Measurements from ENCODE around the gene CD52.
A peak's percentile ranks its signal among the peaks of the same experiment; 100 is the strongest.

CD52 gene

GRCh38 chr1:26360807-26361604, 43.2 kb downstream of the CD52 start:
- no peak for FAIRE-seq
- no peak for TF ChIP-seq CTCF (IDR thresholded peaks at IDR 0.05; ENCODE audit: insufficient read depth, missing control alignments)
- no peak for DNase-seq (ENCODE audit: insufficient read length, low spot score)

DNA sequence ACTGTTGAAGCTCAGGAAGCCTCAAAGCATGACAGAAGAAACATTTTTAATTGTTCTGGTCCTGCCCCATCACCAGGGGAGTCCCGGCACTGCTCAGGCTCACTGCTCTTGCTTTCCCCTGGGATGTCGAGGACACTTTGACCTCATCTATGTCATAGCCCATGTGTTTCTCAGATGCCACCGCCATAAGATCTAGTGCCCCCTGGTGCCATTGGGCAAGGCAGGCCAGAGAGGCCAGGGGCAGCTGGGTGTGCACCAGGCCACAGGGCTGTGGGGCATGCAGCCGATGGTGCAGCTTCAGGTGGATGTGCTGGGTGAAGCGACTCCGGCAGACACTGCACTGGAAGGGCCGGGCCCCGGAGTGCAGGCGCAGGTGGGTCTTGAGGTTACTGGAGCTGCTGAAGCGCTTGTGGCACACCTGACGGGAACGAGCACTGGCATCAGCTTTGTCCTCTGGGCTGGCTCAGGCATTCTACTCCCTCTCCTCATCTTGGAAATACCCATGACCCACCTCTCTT, 43.9 kb downstream of the CD52 start:
- DNase-seq (ENCODE audit: insufficient read length, low spot score) (no peak), FAIRE-seq (no peak)
- no peak for TF ChIP-seq CTCF (IDR thresholded peaks at IDR 0.05; ENCODE audit: insufficient read depth, missing control alignments)

DNA sequence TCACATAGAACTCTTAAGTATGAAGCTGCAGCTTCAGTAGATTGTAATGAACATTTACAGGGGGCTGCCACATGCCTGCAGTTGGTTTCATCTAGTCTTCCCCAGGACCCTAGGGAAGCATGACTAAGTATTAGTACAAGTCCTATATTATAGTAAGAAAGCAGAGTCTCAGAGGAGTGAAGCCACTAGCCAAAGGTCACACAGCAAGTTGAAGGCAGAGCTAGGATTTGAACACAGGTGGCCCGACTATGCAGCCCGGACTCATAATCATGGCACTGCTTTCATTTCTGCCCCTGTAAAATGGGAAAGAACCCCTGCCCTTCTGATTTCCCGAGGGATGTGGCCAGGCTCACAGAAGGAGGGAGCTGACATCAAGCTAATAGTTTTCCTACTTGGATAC, 44.6 kb downstream of the CD52 start:
- FAIRE-seq (no peak), DNase-seq (ENCODE audit: insufficient read length, low spot score) (no peak)
- no peak for TF ChIP-seq CTCF (IDR thresholded peaks at IDR 0.05; ENCODE audit: insufficient read depth, missing control alignments)

DNA sequence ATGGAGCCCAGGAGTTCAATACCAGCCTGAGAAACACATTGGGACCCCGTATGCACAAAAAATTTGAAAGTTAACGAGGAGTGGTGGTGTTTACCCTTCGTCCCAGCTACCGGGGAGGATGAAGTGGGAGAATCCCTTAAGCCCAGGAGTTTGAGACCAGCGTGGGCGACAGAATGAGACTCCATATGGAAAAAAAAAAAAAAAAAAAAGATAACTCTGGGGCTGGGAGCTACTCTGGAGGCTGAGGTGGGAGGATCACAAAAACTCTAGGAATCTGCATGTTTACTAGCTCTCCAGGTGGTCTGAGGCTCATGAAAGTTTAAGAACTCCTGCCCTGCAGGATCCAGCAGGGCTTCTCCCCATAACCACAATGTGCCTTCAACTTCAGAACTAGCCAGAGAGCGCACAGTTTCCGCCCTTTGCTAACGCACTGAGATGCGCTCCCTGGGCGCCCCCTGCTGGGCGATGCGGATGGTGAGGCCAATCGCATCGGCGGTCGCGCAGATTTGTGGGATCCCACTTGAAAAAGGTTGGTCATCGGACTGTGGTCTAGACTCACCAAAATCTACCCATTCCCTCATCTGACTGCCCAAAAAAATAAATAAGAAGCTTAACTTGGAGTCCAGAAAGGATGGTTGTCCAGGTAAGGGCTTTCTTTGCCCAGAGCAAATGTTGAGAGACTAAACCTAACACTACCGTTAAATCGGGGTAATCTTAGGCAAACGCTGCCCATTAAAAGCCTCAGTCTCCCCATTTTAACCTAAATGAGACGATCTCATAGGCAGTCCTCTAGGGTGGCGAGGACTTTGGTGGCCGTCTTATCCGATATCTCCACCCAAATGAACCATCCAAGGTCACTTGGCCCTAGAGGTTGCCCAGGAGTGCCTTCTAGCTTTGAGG, 46.0 kb downstream of the CD52 start:
- TF ChIP-seq CTCF (IDR thresholded peaks at IDR 0.05; ENCODE audit: insufficient read depth, missing control alignments) = peak; percentile 86
- DNase-seq (ENCODE audit: insufficient read length, low spot score) = peak; percentile 50
- FAIRE-seq = no peak

- no peak for TF ChIP-seq CTCF (IDR thresholded peaks at IDR 0.05; ENCODE audit: insufficient read depth, missing control alignments)
- no peak for FAIRE-seq
- no peak for DNase-seq (ENCODE audit: insufficient read length, low spot score)
Observed at GRCh38 chr1:26364956-26365355, 47.2 kb downstream of the CD52 start.

DNA sequence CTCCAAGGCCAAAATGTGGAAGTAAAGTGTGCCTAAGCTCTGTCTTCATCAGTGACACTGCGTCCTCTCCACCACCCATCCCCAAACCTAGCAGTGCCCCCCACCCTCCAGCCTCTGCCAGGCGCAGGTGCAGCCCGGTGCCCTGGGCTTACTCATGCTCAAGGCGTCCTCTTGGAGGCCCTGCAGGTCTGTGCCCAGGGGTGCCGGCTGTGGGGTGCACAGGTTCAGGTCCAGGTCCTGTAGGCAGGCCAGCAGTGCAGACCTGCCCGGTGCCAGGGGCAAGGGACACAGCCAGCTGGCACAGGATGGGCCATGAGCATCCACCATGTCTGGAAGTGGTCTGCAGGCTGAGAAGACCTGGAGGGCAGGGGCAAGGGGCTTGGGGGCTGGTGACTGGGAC, 49.7 kb downstream of the CD52 start:
- FAIRE-seq (no peak), DNase-seq (ENCODE audit: insufficient read length, low spot score) (no peak)
- no peak for TF ChIP-seq CTCF (IDR thresholded peaks at IDR 0.05; ENCODE audit: insufficient read depth, missing control alignments)
